BJ (cell line): ENCODE results near the gene CPEB2. TPM values are rescaled to one million over a fixed set of nuclear protein-coding genes. Genes with fewer than 3 reads are reported as not detected.

Experiments used
- CTCF ChIA-PET: fragments of 350-600 bp; formaldehyde crosslinking; extraction: SDS; loops from one replicate; lab custom pipeline; 2021; ENCODE audit warnings: antibody characterized with exemption, inconsistent platforms; lab: Yijun Ruan, JAX
- POLR2A ChIA-PET: fragments of 300-600 bp; sonication (Branson Sonifier 250); formaldehyde crosslinking; extraction: SDS; loops from one replicate; lab custom pipeline; 2021; ENCODE audit warnings: antibody characterized with exemption; lab: Charles Lee
- DNase-seq: peaks from one replicate; pipeline ENCODE4 v3.0.0-alpha.2; 2011; ENCODE audit warnings: low read depth
- H3K27me3 ChIP-seq: 2 replicates; pipeline ENCODE4 v1.6.0; 2011; ENCODE audit warnings: low read length; ENCODE audit not compliant: control insufficient read depth, insufficient read depth
- H3K36me3 ChIP-seq: 2 replicates; pipeline ENCODE4 v1.5.1; 2011; ENCODE audit warnings: low read length; ENCODE audit not compliant: control insufficient read depth, insufficient read depth
- H3K4me3 ChIP-seq: 2 replicates; pipeline ENCODE4 v1.5.1; 2011; ENCODE audit warnings: low read depth, mild to moderate bottlenecking, control low read depth, low read length
- polyA plus RNA-seq: library from polyadenylated mRNA; depleted of rRNA; stranded (reverse); fragments of >200 nt; gene quantifications from 2 replicates; pipeline ENCODE4 v1.2.3, GENCODE V29; 2011
- TF ChIP-seq, protein P1 (sequence below): IDR thresholded peaks from 2 replicates; pipeline ENCODE4 v1.5.1; 2011; ENCODE audit warnings: low read depth, mild to moderate bottlenecking, control low read depth, inconsistent platforms, low read length, moderate library complexity; ENCODE audit not compliant: insufficient read depth

The CPEB2 gene
- polyA plus RNA-seq, 1 experiment, result 2.8 TPM

DNA sequence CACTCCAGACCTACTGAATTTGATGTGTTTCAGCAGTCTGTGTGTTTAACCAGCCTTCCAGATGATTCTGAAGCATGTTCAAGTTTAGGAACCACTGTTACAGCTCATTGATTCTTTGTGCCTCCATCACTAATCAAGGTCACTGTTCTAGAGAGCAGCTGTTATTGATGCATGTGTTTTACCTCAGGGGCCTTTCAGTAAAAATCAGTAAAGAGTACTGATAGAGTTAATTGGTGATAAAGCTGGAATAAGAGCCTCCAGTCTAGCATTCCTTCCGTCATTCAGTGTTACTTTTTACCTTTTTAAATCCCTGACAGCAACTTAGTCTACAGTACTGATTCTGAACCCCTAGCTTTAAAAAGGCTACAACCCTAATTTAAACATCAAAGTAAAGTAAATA is 12.9 kb downstream of the CPEB2 start:
- POLR2A ChIA-PET, result no interaction called here
- Histone ChIP-seq H3K36me3 (peaks cover 2% of the 10 kb centered on the region; the same call in 1 of the 2 replicates), H3K27me3 (no peaks in the 10 kb centered on the region), H3K4me3 (no peak overlapping the region)
- no peak for DNase-seq
- TF ChIP-seq, protein P1, sequence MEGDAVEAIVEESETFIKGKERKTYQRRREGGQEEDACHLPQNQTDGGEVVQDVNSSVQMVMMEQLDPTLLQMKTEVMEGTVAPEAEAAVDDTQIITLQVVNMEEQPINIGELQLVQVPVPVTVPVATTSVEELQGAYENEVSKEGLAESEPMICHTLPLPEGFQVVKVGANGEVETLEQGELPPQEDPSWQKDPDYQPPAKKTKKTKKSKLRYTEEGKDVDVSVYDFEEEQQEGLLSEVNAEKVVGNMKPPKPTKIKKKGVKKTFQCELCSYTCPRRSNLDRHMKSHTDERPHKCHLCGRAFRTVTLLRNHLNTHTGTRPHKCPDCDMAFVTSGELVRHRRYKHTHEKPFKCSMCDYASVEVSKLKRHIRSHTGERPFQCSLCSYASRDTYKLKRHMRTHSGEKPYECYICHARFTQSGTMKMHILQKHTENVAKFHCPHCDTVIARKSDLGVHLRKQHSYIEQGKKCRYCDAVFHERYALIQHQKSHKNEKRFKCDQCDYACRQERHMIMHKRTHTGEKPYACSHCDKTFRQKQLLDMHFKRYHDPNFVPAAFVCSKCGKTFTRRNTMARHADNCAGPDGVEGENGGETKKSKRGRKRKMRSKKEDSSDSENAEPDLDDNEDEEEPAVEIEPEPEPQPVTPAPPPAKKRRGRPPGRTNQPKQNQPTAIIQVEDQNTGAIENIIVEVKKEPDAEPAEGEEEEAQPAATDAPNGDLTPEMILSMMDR, result no peak
- CTCF ChIA-PET, result no interaction called here

DNA sequence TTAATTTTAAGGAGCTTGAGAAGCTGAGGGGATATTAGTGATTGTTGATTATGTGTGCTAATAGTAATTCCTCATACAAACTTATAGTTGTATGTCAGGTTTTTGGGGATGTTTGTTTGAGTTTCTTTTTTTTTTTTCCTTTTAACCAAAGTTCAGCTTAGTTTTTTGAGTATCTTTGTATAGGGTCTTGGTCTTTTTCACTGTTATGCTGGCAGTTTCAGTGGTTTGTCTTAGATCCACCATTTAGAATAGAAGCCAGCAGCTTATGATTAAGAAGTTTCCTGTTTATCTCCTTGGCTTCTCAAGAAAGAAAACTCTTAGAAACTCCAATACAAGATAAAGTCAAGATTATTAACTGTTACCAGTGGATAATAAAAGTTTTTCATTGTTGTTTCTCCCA is 16.1 kb downstream of the CPEB2 start:
- Histone ChIP-seq H3K27me3 (no peaks in the 10 kb centered on the region), H3K4me3 (no peak overlapping the region), H3K36me3 (peaks cover 1% of the 10 kb centered on the region; the same call in 1 of the 2 replicates)
- ChIA-PET POLR2A (interaction anchor here (0.7 kb wide), 1 partner anchor 888 kb away, joined by 4 read pairs; no protein-coding TSS in a partner anchor), CTCF (interaction anchor here (0.7 kb wide), 1 partner anchor 1206 kb away, joined by 3 read pairs; no protein-coding TSS in a partner anchor)
- TF ChIP-seq, protein P1, result no peak
- DNase-seq, result no peak

DNA sequence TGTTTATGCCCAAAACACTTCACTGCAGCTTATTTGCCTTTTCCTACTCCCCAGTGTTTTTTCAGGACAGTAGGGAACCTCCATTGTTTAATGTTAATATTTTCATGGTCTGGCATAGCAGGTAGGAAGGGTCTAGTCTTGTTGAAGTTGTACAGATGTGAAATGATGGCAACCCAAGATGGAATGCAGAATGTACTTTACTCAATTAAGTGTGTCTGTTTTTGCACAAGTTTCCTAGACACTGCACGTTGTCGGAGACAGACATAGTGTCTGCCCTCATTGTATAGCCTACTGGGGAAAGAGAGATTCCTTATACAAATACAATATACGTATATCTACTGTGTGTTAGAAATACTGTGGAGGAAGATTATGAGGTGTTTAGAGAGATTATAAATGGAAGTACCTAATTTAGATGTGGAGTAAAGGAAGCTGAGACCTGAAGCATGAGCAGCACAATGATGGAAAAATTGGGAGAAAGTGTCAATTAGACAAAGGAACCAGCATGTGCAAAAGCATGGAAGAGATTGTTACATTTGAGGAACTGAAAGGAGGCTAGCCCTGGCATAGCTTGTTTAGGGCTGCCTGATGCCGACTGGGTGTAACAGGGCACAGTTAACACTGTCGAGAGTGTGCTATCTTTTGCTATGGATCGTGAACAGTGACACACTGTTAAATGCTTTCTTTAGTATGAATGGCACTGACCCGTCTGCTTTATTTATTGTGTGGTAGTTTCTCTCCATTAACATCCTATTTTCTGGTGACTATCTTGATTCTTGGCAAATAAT is 18.4 kb downstream of the CPEB2 start:
- H3K27me3 ChIP-seq, result no peaks in the 10 kb centered on the region
- peaks cover 1% of the 10 kb centered on the region; the same call in 1 of the 2 replicates for H3K36me3 ChIP-seq
- TF ChIP-seq, protein P1, result no peak
- CTCF ChIA-PET, result interaction anchor here (1.0 to 2.0 kb wide), 2 partner anchors 11 to 1366 kb away, joined by 3 to 5 read pairs; no protein-coding TSS in a partner anchor
- POLR2A ChIA-PET, result interaction anchor here (0.5 to 1.1 kb wide), 2 partner anchors 14 to 16 kb away, joined by 4 to 5 read pairs; no protein-coding TSS in a partner anchor
- no peak for DNase-seq
- H3K4me3 ChIP-seq, result no peak overlapping the region

DNA sequence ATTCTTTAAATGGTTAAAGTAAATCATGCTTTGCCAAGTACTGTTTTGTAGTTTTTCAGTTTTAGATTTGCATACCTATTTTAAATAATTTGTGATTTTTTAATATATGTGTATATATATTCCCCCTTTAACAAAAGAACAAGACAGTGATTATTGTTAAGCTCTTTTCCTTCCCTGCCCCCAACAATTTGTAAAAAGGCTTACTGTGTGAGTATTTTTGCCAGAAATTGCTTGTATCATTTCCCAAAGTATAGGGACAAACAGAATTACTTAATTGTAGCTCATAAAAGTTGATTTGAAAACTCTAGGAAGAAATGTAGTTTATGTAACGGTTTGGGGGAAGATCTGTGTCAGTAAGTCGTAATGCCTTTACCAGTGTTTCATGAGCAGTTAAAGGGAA is 19.0 kb downstream of the CPEB2 start:
- peaks cover under 1% of the 10 kb centered on the region; the same call in 1 of the 2 replicates for H3K36me3 ChIP-seq
- ChIA-PET CTCF (interaction anchor here (1.0 to 2.0 kb wide), 2 partner anchors 12 to 18 kb away, joined by 3 to 5 read pairs; no protein-coding TSS in a partner anchor), POLR2A (interaction anchor here (0.5 to 1.1 kb wide), 2 partner anchors 14 to 16 kb away, joined by 4 to 5 read pairs; no protein-coding TSS in a partner anchor)
- no peak overlapping the region for H3K4me3 ChIP-seq
- no peak for DNase-seq
- H3K27me3 ChIP-seq, result no peaks in the 10 kb centered on the region
- TF ChIP-seq, protein P1, result no peak

DNA sequence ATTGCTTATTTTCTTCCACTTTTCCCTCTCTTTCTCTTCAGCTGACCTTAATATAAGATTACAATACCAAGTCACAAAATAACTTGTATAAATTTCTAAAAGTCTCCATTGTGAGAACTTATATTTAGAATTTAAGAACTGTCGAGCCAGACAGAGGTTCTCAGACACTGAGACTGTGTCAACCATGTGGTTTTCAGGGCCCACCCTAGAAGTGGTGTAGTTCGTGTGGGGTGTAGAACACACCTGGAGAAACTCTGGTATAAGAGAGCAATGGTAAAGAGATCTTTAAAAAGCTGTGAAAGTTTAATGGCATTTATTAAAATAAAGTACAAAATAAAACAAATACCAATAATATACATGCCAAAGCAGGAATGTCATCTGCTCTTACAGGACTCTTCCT is 19.7 kb downstream of the CPEB2 start:
- Histone ChIP-seq H3K4me3 (no peak overlapping the region), H3K36me3 (no peaks in the 10 kb centered on the region; the same call in 1 of the 2 replicates), H3K27me3 (no peaks in the 10 kb centered on the region)
- no peak for DNase-seq
- CTCF ChIA-PET, result interaction anchor here (1.0 kb wide), 1 partner anchor 19 kb away, joined by 3 read pairs; no protein-coding TSS in a partner anchor
- TF ChIP-seq, protein P1, result no peak
- POLR2A ChIA-PET, result no interaction called here
